ENCODE results near the gene GBP3. TPM values are rescaled to one million over a fixed set of nuclear protein-coding genes. Genes with fewer than 3 reads are reported as not detected.
"Not testable (repeated sequence)": the region's sequence is repeated elsewhere in the genome, so short reads cannot be mapped to it uniquely, and the experiment has no call there.

GBP3 gene
- polyA plus RNA-seq, 1 experiment: 81.0 TPM

- TF ChIP-seq, protein P1, sequence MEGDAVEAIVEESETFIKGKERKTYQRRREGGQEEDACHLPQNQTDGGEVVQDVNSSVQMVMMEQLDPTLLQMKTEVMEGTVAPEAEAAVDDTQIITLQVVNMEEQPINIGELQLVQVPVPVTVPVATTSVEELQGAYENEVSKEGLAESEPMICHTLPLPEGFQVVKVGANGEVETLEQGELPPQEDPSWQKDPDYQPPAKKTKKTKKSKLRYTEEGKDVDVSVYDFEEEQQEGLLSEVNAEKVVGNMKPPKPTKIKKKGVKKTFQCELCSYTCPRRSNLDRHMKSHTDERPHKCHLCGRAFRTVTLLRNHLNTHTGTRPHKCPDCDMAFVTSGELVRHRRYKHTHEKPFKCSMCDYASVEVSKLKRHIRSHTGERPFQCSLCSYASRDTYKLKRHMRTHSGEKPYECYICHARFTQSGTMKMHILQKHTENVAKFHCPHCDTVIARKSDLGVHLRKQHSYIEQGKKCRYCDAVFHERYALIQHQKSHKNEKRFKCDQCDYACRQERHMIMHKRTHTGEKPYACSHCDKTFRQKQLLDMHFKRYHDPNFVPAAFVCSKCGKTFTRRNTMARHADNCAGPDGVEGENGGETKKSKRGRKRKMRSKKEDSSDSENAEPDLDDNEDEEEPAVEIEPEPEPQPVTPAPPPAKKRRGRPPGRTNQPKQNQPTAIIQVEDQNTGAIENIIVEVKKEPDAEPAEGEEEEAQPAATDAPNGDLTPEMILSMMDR (IDR thresholded peaks at IDR 0.05; ENCODE audit: insufficient read depth, low read depth, low read length): no peak
- H3K27me3 ChIP-seq (ENCODE audit: control insufficient read depth, insufficient read depth, low read length): no peaks in the 10 kb centered on the region
- H3K4me3 ChIP-seq (ENCODE audit: low read depth, low read length): no peak overlapping the region
- DNase-seq (ENCODE audit: low read depth): no peak
- peaks cover 10% of the 10 kb centered on the region for H3K36me3 ChIP-seq (ENCODE audit: control insufficient read depth, insufficient read depth, low read length)
- CTCF ChIA-PET: no interaction called here
- POLR2A ChIA-PET: no interaction called here
Observed at GRCh38 chr1:89051300-89051954, 28.8 kb upstream of the GBP3 start.

- CTCF ChIA-PET: interaction anchor here (0.6 kb wide), 1 partner anchor 72 kb away, joined by 3 read pairs; no protein-coding TSS in a partner anchor
- no peak overlapping the region for H3K4me3 ChIP-seq (ENCODE audit: low read depth, low read length)
- DNase-seq (ENCODE audit: low read depth): no peak
- TF ChIP-seq, protein P1 (IDR thresholded peaks at IDR 0.05; ENCODE audit: insufficient read depth, low read depth, low read length): no peak
- peaks cover 9% of the 10 kb centered on the region for H3K36me3 ChIP-seq (ENCODE audit: control insufficient read depth, insufficient read depth, low read length)
- POLR2A ChIA-PET: interaction anchor here (0.7 kb wide), 1 partner anchor 139 kb away, joined by 5 read pairs; no protein-coding TSS in a partner anchor
- no peaks in the 10 kb centered on the region for H3K27me3 ChIP-seq (ENCODE audit: control insufficient read depth, insufficient read depth, low read length)
Observed at GRCh38 chr1:89050649-89051033, 28.0 kb upstream of the GBP3 start.

DNA sequence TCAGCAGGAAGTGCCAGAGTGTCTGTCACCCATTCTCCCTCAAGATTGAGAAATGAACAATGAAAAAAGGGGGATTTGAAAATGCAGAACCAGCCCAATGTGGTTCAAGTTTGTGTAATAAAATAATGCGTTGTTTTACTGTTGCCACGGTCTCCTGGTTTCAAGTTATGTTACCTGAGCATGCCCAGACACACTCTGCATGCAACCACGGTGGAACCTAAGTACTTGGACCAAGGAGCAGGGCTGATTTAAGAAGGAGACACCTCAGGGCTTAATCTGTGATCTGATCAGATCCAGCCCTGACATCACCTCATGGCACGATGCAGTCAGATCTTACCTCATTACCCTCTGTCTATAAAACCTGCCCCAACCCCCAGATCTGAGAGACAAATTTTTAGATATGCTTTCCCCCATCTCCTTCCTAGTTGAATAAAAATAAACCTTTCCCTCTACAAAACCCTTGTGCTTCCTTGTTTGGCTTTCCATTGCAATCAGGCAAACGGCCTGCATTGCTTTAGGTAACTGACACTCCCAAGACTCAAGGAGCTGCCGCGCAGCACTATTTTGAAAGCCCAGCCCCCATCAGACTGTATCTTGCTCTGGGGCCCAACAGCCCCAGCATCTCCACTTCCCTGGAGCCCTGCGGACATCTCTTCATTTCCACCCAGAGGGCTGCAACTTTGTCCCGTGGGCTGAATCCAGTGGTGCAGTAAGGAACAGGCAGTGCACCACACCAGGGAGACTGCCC lies 27.4 kb upstream of the GBP3 start:
- H3K27me3 ChIP-seq (ENCODE audit: control insufficient read depth, insufficient read depth, low read length); CTCF ChIA-PET; DNase-seq (ENCODE audit: low read depth); H3K36me3 ChIP-seq (ENCODE audit: control insufficient read depth, insufficient read depth, low read length); H3K4me3 ChIP-seq (ENCODE audit: low read depth, low read length): not testable (repeated sequence)
- POLR2A ChIA-PET: interaction anchor here (0.7 kb wide), 1 partner anchor 138 kb away, joined by 5 read pairs; no protein-coding TSS in a partner anchor

GRCh38 chr1:89049187-89049586 lies 26.5 kb upstream of the GBP3 start:
- POLR2A ChIA-PET; DNase-seq (ENCODE audit: low read depth); H3K36me3 ChIP-seq (ENCODE audit: control insufficient read depth, insufficient read depth, low read length); H3K4me3 ChIP-seq (ENCODE audit: low read depth, low read length); H3K27me3 ChIP-seq (ENCODE audit: control insufficient read depth, insufficient read depth, low read length): not testable (repeated sequence)
- CTCF ChIA-PET: interaction anchor here (1.4 kb wide), 1 partner anchor 13 kb away, joined by 5 read pairs; no protein-coding TSS in a partner anchor

GRCh38 chr1:89047734-89048133 lies 25.1 kb upstream of the GBP3 start:
- TF ChIP-seq, protein P1 (IDR thresholded peaks at IDR 0.05; ENCODE audit: insufficient read depth, low read depth, low read length): no peak
- Histone ChIP-seq H3K27me3 (ENCODE audit: control insufficient read depth, insufficient read depth, low read length) (no peaks in the 10 kb centered on the region), H3K36me3 (ENCODE audit: control insufficient read depth, insufficient read depth, low read length) (peaks cover 5% of the 10 kb centered on the region), H3K4me3 (ENCODE audit: low read depth, low read length) (no peak overlapping the region)
- CTCF ChIA-PET: interaction anchor here (1.4 kb wide), 1 partner anchor 15 kb away, joined by 5 read pairs; no protein-coding TSS in a partner anchor
- POLR2A ChIA-PET: no interaction called here
- no peak for DNase-seq (ENCODE audit: low read depth)

DNA sequence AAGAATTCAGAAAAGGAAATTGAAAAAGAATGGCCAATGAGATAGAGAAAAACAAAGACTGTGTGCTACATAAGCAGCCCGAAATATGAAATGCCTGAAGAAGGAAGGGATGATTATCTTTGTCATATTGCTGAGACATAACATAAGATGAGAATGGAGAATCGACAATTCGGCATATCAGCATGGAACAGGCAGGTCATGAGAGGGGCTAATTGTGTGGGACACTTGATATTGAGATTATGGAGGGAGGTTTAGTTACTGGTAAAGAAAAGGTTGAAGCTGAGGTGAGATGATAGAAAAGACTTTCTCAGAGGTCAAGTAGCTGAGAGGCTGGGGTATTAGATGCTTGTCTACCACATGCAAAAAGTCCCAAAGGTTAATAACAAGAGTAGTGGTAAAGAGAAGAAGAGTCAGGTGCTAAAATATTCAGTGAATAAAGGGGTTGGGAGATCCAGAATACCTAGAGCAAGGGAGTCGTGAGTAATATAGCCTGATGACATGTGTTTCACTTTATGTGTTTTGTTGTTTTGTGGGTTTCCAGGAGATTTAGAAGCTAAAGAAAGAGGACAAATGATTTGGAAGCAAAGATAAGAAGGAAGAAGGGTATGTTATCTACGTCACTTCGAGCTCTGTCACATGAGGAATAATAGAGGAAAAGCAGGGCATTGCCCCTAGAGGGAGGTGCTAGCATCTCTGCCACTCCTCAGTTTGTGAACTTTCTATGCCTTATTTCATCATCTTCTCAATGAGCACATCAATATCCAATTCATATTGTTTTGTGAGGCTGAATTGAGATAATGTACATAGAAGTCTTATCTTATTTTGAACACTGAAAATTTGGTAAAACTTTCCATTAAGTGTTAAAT lies 23.9 kb upstream of the GBP3 start:
- H3K27me3 ChIP-seq (ENCODE audit: control insufficient read depth, insufficient read depth, low read length); DNase-seq (ENCODE audit: low read depth); POLR2A ChIA-PET; H3K4me3 ChIP-seq (ENCODE audit: low read depth, low read length); H3K36me3 ChIP-seq (ENCODE audit: control insufficient read depth, insufficient read depth, low read length): not testable (repeated sequence)
- CTCF ChIA-PET: interaction anchor here (1.1 kb wide), 1 partner anchor 17 kb away, joined by 3 read pairs; no protein-coding TSS in a partner anchor
